Right lobe of liver (tissue), 4 donors: ENCODE results near the gene KIF23.

Source experiments
- CTCF ChIP-seq, 4 donors: fragments of 200-600 bp in 3 of 4; fragments of 450-650 bp in 1 of 4; IDR thresholded peaks; one replicate each; pipeline versions ENCODE4 v1.5.1 to v1.8.0; 2016 to 2022; ENCODE audit warnings: antibody characterized with exemption in 4 of 4, mild to moderate bottlenecking in 2 of 4
- POLR2A ChIP-seq: fragments of 450-650 bp; IDR thresholded peaks from one replicate; pipeline ENCODE4 v1.6.1; 2017; ENCODE audit warnings: antibody characterized with exemption, mild to moderate bottlenecking
- donor health status: DM: no; HTN: no; CAD: no.
- donor health status: DM: no; HTN: no; CAD: no.
- donor health status: DM: no; HTN: yes; CAD: no.

DNA sequence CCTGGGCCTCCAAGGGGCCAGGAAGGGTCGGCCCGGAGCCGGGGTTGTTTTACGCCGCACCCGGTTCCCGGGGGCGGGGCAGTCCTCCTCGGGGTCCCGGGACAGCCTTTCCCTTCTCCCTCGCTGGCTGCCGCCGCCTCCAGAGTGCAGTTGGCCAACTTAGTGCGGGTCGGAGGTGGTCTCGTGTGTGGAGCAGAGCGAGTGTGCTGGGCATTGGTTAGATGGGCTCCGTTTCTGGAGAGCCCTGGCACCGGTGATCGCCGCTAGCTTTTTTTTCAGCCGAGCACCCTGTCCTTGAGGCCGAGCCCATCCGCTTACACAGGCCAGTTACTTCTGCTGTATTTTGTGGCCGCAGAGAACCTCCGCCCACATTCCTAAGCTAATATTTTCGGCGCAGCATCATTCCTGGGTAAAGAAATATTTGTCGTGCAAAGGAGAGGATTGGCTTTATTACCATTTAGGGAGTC lies 585 bp downstream of the KIF23 start:
- no peak for TF ChIP-seq CTCF (IDR thresholded peaks at IDR 0.05)
- TF ChIP-seq POLR2A = no peak
